PC-3 (cell line): ENCODE measurements around the gene PLEKHA6. TPM values are rescaled to one million over a fixed set of nuclear protein-coding genes. Genes with fewer than 3 reads are reported as not detected.
A peak's percentile ranks its signal among the peaks of the same experiment; 100 is the strongest.

Experiments used
- ATAC-seq: fragments of 200-7000 bp; cut with Tn5 transposase; 2 replicates; pipeline ENCODE4 v1.9.1; 2020; ENCODE audit warnings: mild to moderate bottlenecking, moderate library complexity
- BruUV-seq: library from RNA; stranded (reverse); fragments of 400-500 nt; replicated peaks from 2 replicates; lab custom pipeline; 2021; lab: Mats Ljungman, UMichigan
- CTCF ChIA-PET: fragments of 300-600 bp; sonication (Branson Sonifier 250); formaldehyde crosslinking; loops from one replicate; lab custom pipeline; 2022; ENCODE audit warnings: antibody characterized with exemption; lab: Charles Lee
- POLR2A ChIA-PET: fragments of 300-600 bp; sonication (Branson Sonifier 250); formaldehyde crosslinking; loops from one replicate; lab custom pipeline; 2022; ENCODE audit warnings: antibody characterized with exemption; ENCODE audit not compliant: unreplicated experiment; lab: Charles Lee
- DNase-seq: peaks from one replicate; pipeline ENCODE4 v3.0.0-alpha.2; 2015
- H2AFZ ChIP-seq: fragments of 300-600 bp; sonication (generic); 2 replicates; pipeline ENCODE4 v1.6.0; 2016; ENCODE audit warnings: antibody characterized with exemption, low read length
- H3F3A ChIP-seq: fragments of 300-600 bp; sonication (generic); one replicate; pipeline ENCODE4 v1.6.0; 2017; ENCODE audit warnings: antibody characterized with exemption, low read length, control low read depth, mild to moderate bottlenecking; ENCODE audit not compliant: unreplicated experiment
- H3K27ac ChIP-seq: fragments of 300-600 bp; sonication (generic); 2 replicates; pipeline ENCODE4 v1.5.1; 2016; ENCODE audit warnings: mild to moderate bottlenecking, low read length
- H3K27me3 ChIP-seq: fragments of 300-600 bp; sonication (generic); 2 replicates; pipeline ENCODE4 v1.6.1; 2016; ENCODE audit warnings: low read length, mixed read lengths
- H3K36me3 ChIP-seq: fragments of 300-600 bp; sonication (generic); 2 replicates; pipeline ENCODE4 v1.6.1; 2016; ENCODE audit warnings: low read depth, mixed run types, low read length, mixed read lengths
- H3K4me1 ChIP-seq: fragments of 300-600 bp; sonication (generic); 2 replicates; pipeline ENCODE4 v1.5.1; 2016; ENCODE audit warnings: low read length; ENCODE audit not compliant: insufficient read depth
- H3K4me2 ChIP-seq: fragments of 300-600 bp; sonication (generic); 2 replicates; pipeline ENCODE4 v1.6.0; 2016; ENCODE audit warnings: low read length
- H3K4me3 ChIP-seq: fragments of 300-600 bp; sonication (generic); 2 replicates; pipeline ENCODE4 v1.5.1; 2016; ENCODE audit warnings: mild to moderate bottlenecking, low read length, mixed read lengths
- H3K79me2 ChIP-seq: fragments of 300-600 bp; sonication (generic); 2 replicates; pipeline ENCODE4 v1.6.1; 2017; ENCODE audit warnings: low read length, mixed read lengths
- H3K9ac ChIP-seq: fragments of 300-600 bp; sonication (generic); 2 replicates; pipeline ENCODE4 v1.6.0; 2016; ENCODE audit warnings: mild to moderate bottlenecking, low read length
- H3K9me2 ChIP-seq: fragments of 300-600 bp; sonication (generic); replicated peaks from 2 replicates; pipeline ENCODE4 v1.6.1; 2016; ENCODE audit warnings: mixed run types, low read length, mixed read lengths
- H3K9me3 ChIP-seq: fragments of 300-600 bp; sonication (generic); 2 replicates; pipeline ENCODE4 v1.6.1; 2016; ENCODE audit warnings: low read length, mixed read lengths
- H4K20me1 ChIP-seq: fragments of 300-600 bp; sonication (generic); 2 replicates; pipeline ENCODE4 v1.6.1; 2016; ENCODE audit warnings: low read length, mixed read lengths
- CTCF ChIP-seq: fragments of 300-600 bp; sonication (generic); conservative IDR thresholded peaks from 2 replicates; pipeline ENCODE4 v1.5.1; 2017; ENCODE audit warnings: antibody characterized with exemption, low read depth, mild to moderate bottlenecking, low read length
- EZH2 ChIP-seq: fragments of 300-600 bp; sonication (generic); IDR thresholded peaks from one replicate; pipeline ENCODE4 v1.6.1; 2017; ENCODE audit warnings: antibody characterized with exemption, mild to moderate bottlenecking, low read length; ENCODE audit not compliant: unreplicated experiment
- EZH2phosphoT487 ChIP-seq: fragments of 300-600 bp; sonication (generic); IDR thresholded peaks from 2 replicates; pipeline ENCODE4 v1.6.1; 2018; ENCODE audit warnings: mild to moderate bottlenecking, antibody characterized with exemption, low read length, borderline replicate concordance
- intact Hi-C: fragments of 100-400 bp; cut with micrococcal nuclease; formaldehyde crosslinking; loops from 2 replicates; pipeline ENCODE4 v1.9.0; 2023
- total RNA-seq: library from RNA; depleted of rRNA; stranded (reverse); fragments of >200 nt; gene quantifications from 2 replicates; pipeline ENCODE4 v1.2.3, GENCODE V29; 2014

PLEKHA6 gene
- total RNA-seq, 1 experiment from 2014 or later, result 53.8 TPM

DNA sequence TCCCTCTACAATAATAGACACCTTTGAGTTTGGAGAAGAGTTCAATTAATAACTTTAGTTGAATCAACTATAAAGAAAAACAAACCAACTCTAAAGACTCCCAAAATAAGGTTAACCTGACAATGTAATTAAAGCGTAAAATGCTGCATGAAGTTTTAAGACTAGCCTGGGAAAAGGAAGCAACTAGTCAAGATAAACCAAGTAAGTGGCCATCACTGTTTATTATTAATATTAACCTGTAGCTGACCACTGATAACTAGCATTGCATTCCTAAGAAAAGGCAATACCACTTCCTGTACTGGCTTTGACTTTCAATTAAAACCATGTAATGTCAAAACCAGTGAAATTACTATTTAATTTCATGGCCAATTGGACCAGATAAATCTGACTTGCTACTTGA, 48.9 kb upstream of the PLEKHA6 start:
- Histone ChIP-seq H4K20me1 (peaks cover 76% of the 10 kb centered on the region), H3K27ac (no peak overlapping the region)
- POLR2A ChIA-PET, result interaction anchor here (0.6 kb wide), 1 partner anchor 13 kb away, joined by 3 read pairs; no protein-coding TSS in a partner anchor

DNA sequence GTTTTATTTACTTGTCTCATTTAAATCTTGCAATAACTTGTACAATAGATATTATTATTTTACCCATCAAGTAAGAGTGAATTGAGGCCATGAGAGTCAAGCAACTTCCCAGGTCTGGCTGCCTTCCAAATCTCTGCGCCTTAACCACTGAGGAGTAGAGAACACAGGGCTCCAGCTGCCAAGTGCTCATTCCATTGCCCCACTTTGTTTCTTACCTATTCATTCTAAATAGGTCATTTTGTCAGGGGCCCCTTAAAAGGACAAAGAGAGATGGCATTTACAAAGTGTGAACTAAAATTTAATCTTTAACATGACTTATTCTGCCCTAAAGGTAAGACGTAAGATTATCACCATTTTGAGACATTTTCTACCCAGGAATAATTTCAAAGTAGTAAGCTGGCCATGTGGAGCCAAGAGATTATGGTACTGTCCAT, 48.4 kb upstream of the PLEKHA6 start:
- BruUV-seq, result no TSS peak
- TF ChIP-seq EZH2 (no peak), CTCF (no peak), EZH2phosphoT487 (no peak)
- no peaks in the 10 kb centered on the region for H3K9me3 ChIP-seq
- POLR2A ChIA-PET, result interaction anchor here (0.5 to 0.6 kb wide), 2 partner anchors 12 to 111 kb away, joined by 3 to 4 read pairs; no protein-coding TSS in a partner anchor
- no peak overlapping the region for H3K27ac ChIP-seq
- ATAC-seq (peak; percentile 9; the same call in 1 of the 2 replicates), DNase-seq (peak; percentile 79)
- peak overlapping the region; percentile 80 for H3K4me3 ChIP-seq
- peaks cover 31% of the 10 kb centered on the region for H3K4me1 ChIP-seq
- H3K79me2 ChIP-seq, result peaks cover 85% of the 10 kb centered on the region
- no peaks in the 10 kb centered on the region for H3F3A ChIP-seq
- no peaks in the 10 kb centered on the region for H3K27me3 ChIP-seq
- no peaks in the 10 kb centered on the region for H3K9me2 ChIP-seq
- CTCF ChIA-PET, result interaction anchor here (0.7 to 2.3 kb wide), 3 partner anchors 10 to 43 kb away, joined by 5 to 9 read pairs (median 5); no protein-coding TSS in a partner anchor
- H3K4me2 ChIP-seq, result peak overlapping the region; percentile 85
- peak overlapping the region; percentile 95 for H3K9ac ChIP-seq
- peaks cover 54% of the 10 kb centered on the region for H3K36me3 ChIP-seq
- intact Hi-C loops, result loop anchor here (5.0 kb wide), 1 partner anchor 91 kb away; no protein-coding TSS in a partner anchor
- peaks cover 78% of the 10 kb centered on the region for H4K20me1 ChIP-seq
- no peak overlapping the region for H2AFZ ChIP-seq

More for the DNA sequence above, 48.9 kb upstream of the PLEKHA6 start:
- Histone ChIP-seq H3K4me2 (peak overlapping the region; percentile 85), H3K79me2 (peaks cover 81% of the 10 kb centered on the region), H3K27me3 (no peaks in the 10 kb centered on the region), H3K4me3 (peak overlapping the region; percentile 80), H3K9me3 (no peaks in the 10 kb centered on the region), H3K9me2 (no peaks in the 10 kb centered on the region), H3K36me3 (peaks cover 51% of the 10 kb centered on the region), H3F3A (no peaks in the 10 kb centered on the region), H3K9ac (peak overlapping the region; percentile 95), H2AFZ (no peak overlapping the region), H3K4me1 (peaks cover 31% of the 10 kb centered on the region)
- TF ChIP-seq CTCF, result no peak
- TF ChIP-seq EZH2, result no peak
- TF ChIP-seq EZH2phosphoT487, result no peak
- BruUV-seq, result no TSS peak
- intact Hi-C loops, result loop anchor here (5.0 kb wide), 1 partner anchor 91 kb away; no protein-coding TSS in a partner anchor
- DNase-seq (no peak), ATAC-seq (no peak)
- CTCF ChIA-PET, result interaction anchor here (0.7 to 2.3 kb wide), 3 partner anchors 10 to 42 kb away, joined by 5 to 9 read pairs (median 5); no protein-coding TSS in a partner anchor
